ENCODE measurements around the gene WRNIP1. TPM values are rescaled to one million over a fixed set of nuclear protein-coding genes. Genes with fewer than 3 reads are reported as not detected.

Gene WRNIP1
- total RNA-seq, 1 donor from 2014 or later: 58.5 TPM

Other genes with a start within 250 kb of the WRNIP1 start
- 0.52 and 1.0 TPM in 2 replicates for gene MYLK4, start 14.5 kb upstream of the WRNIP1 start, total RNA-seq
- gene SERPINB1, start 76.5 kb downstream of the WRNIP1 start, total RNA-seq: 43.6 and 79.7 TPM in 2 replicates
- 6.0 and 12.2 TPM in 2 replicates for gene SERPINB9, start 137.9 kb downstream of the WRNIP1 start, total RNA-seq
- 113 and 137 TPM in 2 replicates for gene SERPINB6, start 206.2 kb downstream of the WRNIP1 start, total RNA-seq
- gene NQO2, start 234.5 kb downstream of the WRNIP1 start, total RNA-seq: 29.0 and 35.8 TPM in 2 replicates